Urothelium cell line (cell line): ENCODE measurements around the gene GTF2I.
"Not testable (repeated sequence)": the region's sequence is repeated elsewhere in the genome, so short reads cannot be mapped to it uniquely, and the experiment has no call there.

ENCODE experiments used
- DNase-seq: peaks from one replicate; pipeline ENCODE4 v3.0.0; 2011; ENCODE audit warnings: low spot score, mixed read lengths
- FAIRE-seq: peaks from 2 replicates; lab custom pipeline; 2011; peaks lifted over from hg19 to GRCh38; lab: Jason Lieb, UNC

GTF2I gene

GRCh38 chr7:74657692-74658177 is at the start of gene GTF2I:
Gene GTF2I, plus strand, starts transcription at chr7:74657718. Its CDS starts 31,411 bp downstream, at chr7:74689129.
- FAIRE-seq (no peak), DNase-seq (no peak)

- no peak for FAIRE-seq
- DNase-seq, result peak; percentile 57
These were observed 45.3 kb upstream of the GTF2I start for GRCh38 chr7:74612015-74612829.

GRCh38 chr7:74615933-74616780 is 41.4 kb upstream of the GTF2I start:
- DNase-seq (no peak), FAIRE-seq (no peak)

GRCh38 chr7:74617180-74617744 is 40.3 kb upstream of the GTF2I start:
- FAIRE-seq, result no peak

GRCh38 chr7:74619235-74619860 is 38.2 kb upstream of the GTF2I start:
- no peak for DNase-seq
- no peak for FAIRE-seq

More at GRCh38 chr7:74617180-74617744, 40.3 kb upstream of the GTF2I start:
- DNase-seq, result no peak

- DNase-seq, result no peak
- FAIRE-seq, result no peak
These were observed 35.2 kb upstream of the GTF2I start for GRCh38 chr7:74622228-74622749.

GRCh38 chr7:74623135-74623534 is 34.4 kb upstream of the GTF2I start:
- FAIRE-seq (no peak), DNase-seq (no peak)

- DNase-seq (no peak), FAIRE-seq (no peak)
These were observed 32.1 kb upstream of the GTF2I start for GRCh38 chr7:74625446-74625845.

- FAIRE-seq, result no peak
- no peak for DNase-seq
These were observed 29.7 kb upstream of the GTF2I start for GRCh38 chr7:74627661-74628411.

- no peak for DNase-seq
- FAIRE-seq, result no peak
These were observed 25.0 kb upstream of the GTF2I start for GRCh38 chr7:74632505-74632904.

GRCh38 chr7:74633451-74633921 is 24.0 kb upstream of the GTF2I start:
- no peak for FAIRE-seq

GRCh38 chr7:74637745-74638144 is 19.8 kb upstream of the GTF2I start:
- DNase-seq, result no peak
- FAIRE-seq, result no peak

More at GRCh38 chr7:74633451-74633921, 24.0 kb upstream of the GTF2I start:
- DNase-seq, result no peak

GRCh38 chr7:74650055-74650454 is 7.5 kb upstream of the GTF2I start:
- not testable (repeated sequence) for FAIRE-seq, DNase-seq

GRCh38 chr7:74650493-74651132 is 6.9 kb upstream of the GTF2I start:
- not testable (repeated sequence) for FAIRE-seq, DNase-seq

GRCh38 chr7:74651133-74651504 is 6.4 kb upstream of the GTF2I start:
- DNase-seq, FAIRE-seq: not testable (repeated sequence)

GRCh38 chr7:74653686-74654181 is 3.8 kb upstream of the GTF2I start:
- no peak for DNase-seq
- FAIRE-seq, result no peak

- FAIRE-seq (no peak), DNase-seq (no peak)
These were observed 2.7 kb upstream of the GTF2I start for GRCh38 chr7:74654811-74655210.

GRCh38 chr7:74655324-74655723 is 2.2 kb upstream of the GTF2I start:
- DNase-seq, result no peak
- FAIRE-seq, result no peak
